Measurements from ENCODE around the gene WDR64.

Gene WDR64

GRCh38 chr1:241610056-241610815 is 41.8 kb upstream of the WDR64 start:
- no peak for ATAC-seq
- TF ChIP-seq ZFP3 (CRISPR knock-in tag; IDR thresholded peaks at IDR 0.05): no peak
- TF ChIP-seq ZNF565 (CRISPR knock-in tag; conservative IDR thresholded peaks at IDR 0.05; ENCODE audit: low read depth): no peak
- TF ChIP-seq, protein P1, sequence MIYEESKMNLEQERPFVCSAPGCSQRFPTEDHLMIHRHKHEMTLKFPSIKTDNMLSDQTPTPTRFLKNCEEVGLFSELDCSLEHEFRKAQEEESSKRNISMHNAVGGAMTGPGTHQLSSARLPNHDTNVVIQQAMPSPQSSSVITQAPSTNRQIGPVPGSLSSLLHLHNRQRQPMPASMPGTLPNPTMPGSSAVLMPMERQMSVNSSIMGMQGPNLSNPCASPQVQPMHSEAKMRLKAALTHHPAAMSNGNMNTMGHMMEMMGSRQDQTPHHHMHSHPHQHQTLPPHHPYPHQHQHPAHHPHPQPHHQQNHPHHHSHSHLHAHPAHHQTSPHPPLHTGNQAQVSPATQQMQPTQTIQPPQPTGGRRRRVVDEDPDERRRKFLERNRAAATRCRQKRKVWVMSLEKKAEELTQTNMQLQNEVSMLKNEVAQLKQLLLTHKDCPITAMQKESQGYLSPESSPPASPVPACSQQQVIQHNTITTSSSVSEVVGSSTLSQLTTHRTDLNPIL (CRISPR knock-in tag; IDR thresholded peaks at IDR 0.05; ENCODE audit: low read depth): no peak
- no peak for TF ChIP-seq ZFP30 (CRISPR knock-in tag; IDR thresholded peaks at IDR 0.05)

- ATAC-seq: peak; percentile 88
- TF ChIP-seq, protein P1 (CRISPR knock-in tag; IDR thresholded peaks at IDR 0.05; ENCODE audit: low read depth): no peak
- TF ChIP-seq, protein P2, sequence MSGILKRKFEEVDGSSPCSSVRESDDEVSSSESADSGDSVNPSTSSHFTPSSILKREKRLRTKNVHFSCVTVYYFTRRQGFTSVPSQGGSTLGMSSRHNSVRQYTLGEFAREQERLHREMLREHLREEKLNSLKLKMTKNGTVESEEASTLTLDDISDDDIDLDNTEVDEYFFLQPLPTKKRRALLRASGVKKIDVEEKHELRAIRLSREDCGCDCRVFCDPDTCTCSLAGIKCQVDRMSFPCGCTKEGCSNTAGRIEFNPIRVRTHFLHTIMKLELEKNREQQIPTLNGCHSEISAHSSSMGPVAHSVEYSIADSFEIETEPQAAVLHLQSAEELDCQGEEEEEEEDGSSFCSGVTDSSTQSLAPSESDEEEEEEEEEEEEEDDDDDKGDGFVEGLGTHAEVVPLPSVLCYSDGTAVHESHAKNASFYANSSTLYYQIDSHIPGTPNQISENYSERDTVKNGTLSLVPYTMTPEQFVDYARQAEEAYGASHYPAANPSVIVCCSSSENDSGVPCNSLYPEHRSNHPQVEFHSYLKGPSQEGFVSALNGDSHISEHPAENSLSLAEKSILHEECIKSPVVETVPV (CRISPR knock-in tag; IDR thresholded peaks at IDR 0.05): no peak
- TF ChIP-seq OSR1 (CRISPR knock-in tag; IDR thresholded peaks at IDR 0.05): no peak
- no peak for TF ChIP-seq CSDC2 (CRISPR knock-in tag; IDR thresholded peaks at IDR 0.05)
- no peak for TF ChIP-seq PPARA (CRISPR knock-in tag; IDR thresholded peaks at IDR 0.05; ENCODE audit: borderline replicate concordance)
- no peak for TF ChIP-seq ZC3H10 (CRISPR knock-in tag; IDR thresholded peaks at IDR 0.05)
- no peak for TF ChIP-seq ISL1 (CRISPR knock-in tag; IDR thresholded peaks at IDR 0.05)
- TF ChIP-seq ZFP30 (CRISPR knock-in tag; IDR thresholded peaks at IDR 0.05): no peak
- no peak for TF ChIP-seq TCF4 (CRISPR knock-in tag; IDR thresholded peaks at IDR 0.05; ENCODE audit: borderline replicate concordance)
- no peak for TF ChIP-seq PATZ1 (CRISPR knock-in tag; IDR thresholded peaks at IDR 0.05; ENCODE audit: borderline replicate concordance)
- TF ChIP-seq POU6F1 (CRISPR knock-in tag; IDR thresholded peaks at IDR 0.05; ENCODE audit: borderline replicate concordance, low read depth): no peak
- no peak for TF ChIP-seq TOX (CRISPR knock-in tag; IDR thresholded peaks at IDR 0.05; ENCODE audit: borderline replicate concordance)
- TF ChIP-seq ARNTL (CRISPR knock-in tag; IDR thresholded peaks at IDR 0.05; ENCODE audit: borderline replicate concordance, low read depth): no peak
- no peak for TF ChIP-seq BACH2 (CRISPR knock-in tag; IDR thresholded peaks at IDR 0.05; ENCODE audit: borderline replicate concordance)
- TF ChIP-seq ZNF70 (CRISPR knock-in tag; IDR thresholded peaks at IDR 0.05): no peak
- TF ChIP-seq SNAI2 (CRISPR knock-in tag; IDR thresholded peaks at IDR 0.05): no peak
- no peak for TF ChIP-seq ZFP3 (CRISPR knock-in tag; IDR thresholded peaks at IDR 0.05)
- TF ChIP-seq ZNF565 (CRISPR knock-in tag; conservative IDR thresholded peaks at IDR 0.05; ENCODE audit: low read depth): no peak
Measured at GRCh38 chr1:241611063-241611462, 41.0 kb upstream of the WDR64 start.

DNA sequence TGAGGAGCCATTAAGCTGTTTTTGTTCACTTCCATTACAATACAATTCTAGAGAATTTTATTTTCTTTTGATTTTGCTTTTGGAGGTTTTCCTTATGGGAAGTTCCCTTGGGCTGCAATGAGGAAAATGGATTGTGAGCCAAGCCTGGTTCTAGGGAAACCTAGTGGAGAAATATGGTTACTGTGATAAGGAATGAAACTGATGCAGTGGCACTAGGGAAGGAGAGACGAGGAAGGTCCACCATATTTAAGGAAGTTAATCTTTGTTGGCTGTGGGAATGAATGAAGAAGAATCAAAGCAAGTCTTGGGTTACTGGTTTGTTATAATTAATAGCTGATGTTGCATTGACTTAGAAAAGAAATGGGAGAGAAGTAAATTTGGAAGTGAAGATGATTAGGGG is 40.3 kb upstream of the WDR64 start:
- TF ChIP-seq, protein P2 (CRISPR knock-in tag; IDR thresholded peaks at IDR 0.05): no peak
- no peak for TF ChIP-seq ZNF8 (CRISPR knock-in tag; IDR thresholded peaks at IDR 0.05)
- TF ChIP-seq, protein P1 (CRISPR knock-in tag; IDR thresholded peaks at IDR 0.05; ENCODE audit: low read depth): no peak
- no peak for TF ChIP-seq SNAI2 (CRISPR knock-in tag; IDR thresholded peaks at IDR 0.05)

More for the DNA sequence above, 40.3 kb upstream of the WDR64 start:
- ATAC-seq: no peak
